MCF 10A (cell line): ENCODE results near the gene NFAM1. TPM values are rescaled to one million over a fixed set of nuclear protein-coding genes. Genes with fewer than 3 reads are reported as not detected.

ENCODE experiments used
- BruUV-seq: library from RNA; stranded (reverse); fragments of 400-500 nt; replicated peaks from 2 replicates; lab custom pipeline; 2021; lab: Mats Ljungman, UMichigan
- CTCF ChIA-PET: fragments of 300-600 bp; sonication (Branson Sonifier 250); formaldehyde crosslinking; extraction: SDS; loops from one replicate; lab custom pipeline; 2021; ENCODE audit warnings: antibody characterized with exemption, inconsistent platforms; lab: Yijun Ruan, JAX
- POLR2A ChIA-PET: fragments of 300-600, 350-650 bp; sonication (Branson Sonifier 250); formaldehyde crosslinking; extraction: SDS; loops from one replicate; lab custom pipeline; 2020; ENCODE audit warnings: antibody characterized with exemption, inconsistent platforms; lab: Yijun Ruan, JAX
- DNase-seq: peaks from one replicate; pipeline ENCODE4 v3.0.0-alpha.2; 2018; ENCODE audit not compliant: unreplicated experiment
- H3K27ac Mint-ChIP-seq: one replicate; pipeline ENCODE4 v1.8.0; 2022; ENCODE audit warnings: mild to moderate bottlenecking, low read depth, mixed read lengths; ENCODE audit not compliant: unreplicated experiment
- H3K27me3 Mint-ChIP-seq: one replicate; pipeline ENCODE4 v1.8.0; 2022; ENCODE audit warnings: mixed read lengths; ENCODE audit not compliant: insufficient read depth, unreplicated experiment
- H3K36me3 Mint-ChIP-seq: one replicate; pipeline ENCODE4 v1.8.0; 2022; ENCODE audit warnings: mild to moderate bottlenecking, moderate library complexity, mixed read lengths; ENCODE audit not compliant: insufficient read depth, unreplicated experiment
- H3K4me1 Mint-ChIP-seq: one replicate; pipeline ENCODE4 v1.8.0; 2022; ENCODE audit warnings: mixed read lengths; ENCODE audit not compliant: insufficient read depth, unreplicated experiment
- H3K4me3 Mint-ChIP-seq: one replicate; pipeline ENCODE4 v1.8.0; 2022; ENCODE audit warnings: mild to moderate bottlenecking, moderate library complexity, mixed read lengths; ENCODE audit not compliant: unreplicated experiment
- H3K9me3 Mint-ChIP-seq: one replicate; pipeline ENCODE4 v1.8.0; 2022; ENCODE audit warnings: mixed read lengths; ENCODE audit not compliant: unreplicated experiment
- intact Hi-C: fragments of 100-400 bp; cut with micrococcal nuclease; formaldehyde crosslinking; loops from 2 replicates; pipeline ENCODE4 v1.14.1; 2022
- total RNA-seq: library from RNA; stranded (reverse); gene quantifications from 2 replicates; pipeline ENCODE4 v1.2.3, GENCODE V29; 2022
- TF ChIP-seq, protein P1 (sequence below): fragments of 200-600 bp; IDR thresholded peaks from one replicate; pipeline ENCODE4 v1.8.0; 2022; ENCODE audit warnings: antibody characterized with exemption, mild to moderate bottlenecking; ENCODE audit not compliant: unreplicated experiment

NFAM1 gene
- total RNA-seq, 1 experiment from 2014 or later, result not detected

- Mint-ChIP-seq H3K9me3 (no peaks in the 10 kb centered on the region), H3K27me3 (no peaks in the 10 kb centered on the region), H3K36me3 (no peaks in the 10 kb centered on the region), H3K27ac (no peak overlapping the region), H3K4me1 (peaks cover 10% of the 10 kb centered on the region), H3K4me3 (no peak overlapping the region)
- no TSS peak for BruUV-seq
- intact Hi-C loops, result no loop called here
- TF ChIP-seq, protein P1, sequence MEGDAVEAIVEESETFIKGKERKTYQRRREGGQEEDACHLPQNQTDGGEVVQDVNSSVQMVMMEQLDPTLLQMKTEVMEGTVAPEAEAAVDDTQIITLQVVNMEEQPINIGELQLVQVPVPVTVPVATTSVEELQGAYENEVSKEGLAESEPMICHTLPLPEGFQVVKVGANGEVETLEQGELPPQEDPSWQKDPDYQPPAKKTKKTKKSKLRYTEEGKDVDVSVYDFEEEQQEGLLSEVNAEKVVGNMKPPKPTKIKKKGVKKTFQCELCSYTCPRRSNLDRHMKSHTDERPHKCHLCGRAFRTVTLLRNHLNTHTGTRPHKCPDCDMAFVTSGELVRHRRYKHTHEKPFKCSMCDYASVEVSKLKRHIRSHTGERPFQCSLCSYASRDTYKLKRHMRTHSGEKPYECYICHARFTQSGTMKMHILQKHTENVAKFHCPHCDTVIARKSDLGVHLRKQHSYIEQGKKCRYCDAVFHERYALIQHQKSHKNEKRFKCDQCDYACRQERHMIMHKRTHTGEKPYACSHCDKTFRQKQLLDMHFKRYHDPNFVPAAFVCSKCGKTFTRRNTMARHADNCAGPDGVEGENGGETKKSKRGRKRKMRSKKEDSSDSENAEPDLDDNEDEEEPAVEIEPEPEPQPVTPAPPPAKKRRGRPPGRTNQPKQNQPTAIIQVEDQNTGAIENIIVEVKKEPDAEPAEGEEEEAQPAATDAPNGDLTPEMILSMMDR, result no peak
- no peak for DNase-seq
- ChIA-PET POLR2A (interaction anchor here (1.0 kb wide), 1 partner anchor 349 kb away, joined by 3 read pairs; no protein-coding TSS in a partner anchor), CTCF (interaction anchor here (1.0 to 5.9 kb wide), 3 partner anchors 270 to 474 kb away, joined by 3 to 36 read pairs (median 5); no protein-coding TSS in a partner anchor)
Measured at GRCh38 chr22:42440728-42441127, 8.5 kb upstream of the NFAM1 start.

DNA sequence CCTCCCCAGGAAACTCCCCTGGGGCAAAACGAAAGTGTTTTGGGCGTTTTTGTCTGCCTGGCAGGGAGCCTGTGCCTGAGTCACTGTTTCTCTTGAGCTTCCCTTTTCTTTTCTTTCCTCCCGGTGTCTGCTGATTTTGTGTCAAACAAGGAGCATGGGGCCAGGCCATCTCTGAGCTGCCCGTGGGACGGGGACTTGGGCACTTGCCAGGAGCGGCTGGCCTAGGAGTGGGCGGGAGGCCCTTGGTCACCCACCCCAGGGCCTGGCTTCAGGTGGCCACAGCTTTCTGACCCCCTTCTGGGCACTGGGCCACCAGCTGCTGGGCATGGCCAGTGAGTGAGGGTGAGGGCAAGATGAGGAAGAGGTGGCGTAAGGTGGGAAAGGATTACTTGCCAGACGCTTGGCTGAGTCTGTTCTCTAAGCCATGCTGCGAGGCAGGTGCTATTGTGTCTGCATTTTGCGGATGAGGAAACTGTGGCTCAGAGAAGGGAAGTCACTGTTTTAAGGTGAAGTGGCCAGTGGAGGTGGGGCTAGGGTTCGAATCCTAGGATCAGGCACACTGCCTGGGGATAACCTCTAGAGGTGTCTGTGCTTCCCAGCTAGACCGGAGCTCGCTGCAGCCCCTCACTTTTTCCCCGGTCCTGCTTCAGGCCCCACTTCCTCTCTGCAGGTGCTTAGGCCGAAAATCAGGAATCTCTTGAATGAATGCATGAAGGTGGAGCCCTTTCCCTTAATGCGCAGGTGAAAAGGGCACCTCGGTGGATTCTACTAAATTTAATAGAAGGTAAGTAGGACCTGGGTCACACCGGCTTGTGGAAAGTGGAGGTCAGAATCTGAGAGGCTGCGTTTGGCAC, 7.8 kb upstream of the NFAM1 start:
- no peaks in the 10 kb centered on the region for H3K36me3 Mint-ChIP-seq
- no peaks in the 10 kb centered on the region for H3K9me3 Mint-ChIP-seq
- no TSS peak for BruUV-seq
- H3K4me3 Mint-ChIP-seq, result peak overlapping the region; percentile 22
- POLR2A ChIA-PET, result interaction anchor here (0.8 to 1.1 kb wide), 5 partner anchors 176 to 360 kb away, joined by 3 to 4 read pairs (median 3); partner anchors contain the start of genes NDUFA6 and SMDT1
- TF ChIP-seq, protein P1, result no peak
- intact Hi-C loops, result loop anchor here (5.0 kb wide), 3 partner anchors 128 to 473 kb away; partner anchors contain the start of gene SEPTIN3
- peak; percentile 56 for DNase-seq
- H3K27ac Mint-ChIP-seq, result no peak overlapping the region
- no peaks in the 10 kb centered on the region for H3K27me3 Mint-ChIP-seq
- CTCF ChIA-PET, result interaction anchor here (0.6 to 5.9 kb wide), 10 partner anchors 15 to 348 kb away, joined by 3 to 36 read pairs (median 4); no protein-coding TSS in a partner anchor
- peaks cover 10% of the 10 kb centered on the region for H3K4me1 Mint-ChIP-seq

- ChIA-PET POLR2A (interaction anchor here (0.7 to 3.0 kb wide), 7 partner anchors 125 to 359 kb away, joined by 3 to 11 read pairs (median 3); partner anchors contain the start of genes NDUFA6 and SMDT1), CTCF (interaction anchor here (0.6 to 5.9 kb wide), 12 partner anchors 14 to 305 kb away, joined by 3 to 36 read pairs (median 4); no protein-coding TSS in a partner anchor)
- intact Hi-C loops, result loop anchor here (5.0 kb wide), 3 partner anchors 127 to 472 kb away; partner anchors contain the start of gene SEPTIN3
- Mint-ChIP-seq H3K27me3 (no peaks in the 10 kb centered on the region), H3K4me3 (no peak overlapping the region), H3K36me3 (no peaks in the 10 kb centered on the region), H3K27ac (no peak overlapping the region), H3K4me1 (peaks cover 10% of the 10 kb centered on the region), H3K9me3 (no peaks in the 10 kb centered on the region)
- BruUV-seq, result no TSS peak
- DNase-seq, result no peak
- TF ChIP-seq, protein P1, result no peak
Measured at GRCh38 chr22:42439021-42439567, 6.9 kb upstream of the NFAM1 start.

DNA sequence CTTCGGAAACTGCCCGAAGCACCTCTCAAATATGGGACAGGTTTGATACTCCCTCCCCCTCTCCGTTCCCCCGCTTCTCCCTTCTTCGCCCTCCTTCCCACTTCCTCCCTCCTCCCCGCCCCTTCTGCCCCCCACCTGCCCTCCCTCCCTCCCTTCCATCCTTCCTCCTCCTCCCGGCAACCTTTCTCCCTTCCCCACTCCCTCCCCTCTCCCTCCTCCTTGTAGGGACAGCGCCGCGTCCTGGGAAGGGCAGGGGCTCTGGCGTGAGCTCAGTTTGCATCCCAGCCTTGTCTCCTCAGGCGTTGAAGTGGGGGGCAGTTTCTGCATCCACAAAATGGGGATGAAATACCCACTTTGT, 6.1 kb upstream of the NFAM1 start:
- no TSS peak for BruUV-seq

More for the DNA sequence above, 6.1 kb upstream of the NFAM1 start:
- Mint-ChIP-seq H3K4me1 (peaks cover 14% of the 10 kb centered on the region), H3K27me3 (no peaks in the 10 kb centered on the region), H3K9me3 (no peaks in the 10 kb centered on the region), H3K27ac (no peak overlapping the region), H3K4me3 (no peak overlapping the region), H3K36me3 (no peaks in the 10 kb centered on the region)
- no peak for DNase-seq
- intact Hi-C loops, result loop anchor here (5.0 kb wide), 3 partner anchors 126 to 471 kb away; partner anchors contain the start of gene SEPTIN3
- TF ChIP-seq, protein P1, result no peak
- POLR2A ChIA-PET, result interaction anchor here (1.2 to 3.0 kb wide), 3 partner anchors 79 to 348 kb away, joined by 3 to 11 read pairs (median 4); partner anchors contain the start of gene NDUFA6
- CTCF ChIA-PET, result interaction anchor here (0.6 to 5.9 kb wide), 19 partner anchors 8 to 616 kb away, joined by 3 to 36 read pairs (median 4); partner anchors contain the start of gene NDUFA6
